HEK293T (cell line): Measurements from ENCODE around the gene JPH4.

Source experiments
- ARNT ChIP-seq: fragments of 450-650 bp; IDR thresholded peaks from 2 replicates; pipeline ENCODE4 v1.6.1; 2017; ENCODE audit warnings: mild to moderate bottlenecking
- BHLHE40 ChIP-seq: fragments of 450-650 bp; IDR thresholded peaks from 2 replicates; pipeline ENCODE4 v1.6.1; 2016; ENCODE audit warnings: mild to moderate bottlenecking, moderate library complexity, borderline replicate concordance
- ELF4 ChIP-seq: fragments of 450-650 bp; IDR thresholded peaks from 2 replicates; pipeline ENCODE4 v1.6.1; 2017; ENCODE audit warnings: antibody characterized with exemption
- FOXA1 ChIP-seq: fragments of 450-650 bp; IDR thresholded peaks from 2 replicates; pipeline ENCODE4 v1.6.1; 2016; ENCODE audit warnings: mild to moderate bottlenecking
- FOXK2 ChIP-seq: fragments of 450-650 bp; IDR thresholded peaks from 2 replicates; pipeline ENCODE4 v1.6.1; 2016; ENCODE audit warnings: mild to moderate bottlenecking
- LEF1 ChIP-seq: fragments of 450-650 bp; IDR thresholded peaks from 2 replicates; pipeline ENCODE4 v1.6.1; 2017; ENCODE audit warnings: mild to moderate bottlenecking, borderline replicate concordance
- NFRKB ChIP-seq: fragments of 450-650 bp; IDR thresholded peaks from 2 replicates; pipeline ENCODE4 v1.6.1; 2016; ENCODE audit warnings: mild to moderate bottlenecking, moderate library complexity
- PKNOX1 ChIP-seq: fragments of 450-650 bp; IDR thresholded peaks from 2 replicates; pipeline ENCODE4 v1.6.1; 2016
- SP1 ChIP-seq: fragments of 450-650 bp; IDR thresholded peaks from 2 replicates; pipeline ENCODE4 v1.6.1; 2017
- TARDBP ChIP-seq: fragments of 450-650 bp; IDR thresholded peaks from 2 replicates; pipeline ENCODE4 v1.6.1; 2016

GRCh38 chr14:23612354-23612732 lies 33.8 kb upstream of the JPH4 start:
- TF ChIP-seq LEF1 (no peak), PKNOX1 (no peak), ELF4 (no peak), NFRKB (no peak), BHLHE40 (no peak), FOXK2 (no peak), ARNT (no peak), SP1 (no peak), TARDBP (no peak), FOXA1 (no peak)
